H1 (cell line): Measurements from ENCODE around the gene CLPSL2. TPM values are rescaled to one million over a fixed set of nuclear protein-coding genes. Genes with fewer than 3 reads are reported as not detected.

ENCODE experiments used
- MAFK ChIP-seq: IDR thresholded peaks from 2 replicates; pipeline ENCODE4 v1.6.1; 2012; ENCODE audit warnings: low read depth, mild to moderate bottlenecking, improper control_type of control experiment, low read length
- NRF1 ChIP-seq: IDR thresholded peaks from 2 replicates; pipeline ENCODE4 v1.6.1; 2011; ENCODE audit warnings: mild to moderate bottlenecking, low read depth, low read length, improper control_type of control experiment
- SIRT6 ChIP-seq: IDR thresholded peaks from one replicate; pipeline ENCODE4 v1.7.1; 2012; ENCODE audit warnings: low read length, inconsistent platforms
- SP1 ChIP-seq: IDR thresholded peaks from 2 replicates; pipeline ENCODE4 v1.6.1; 2011; ENCODE audit warnings: low read depth, low read length
- polyA plus RNA-seq, 7 experiments: library from polyadenylated mRNA; depleted of rRNA in 3 of 7; stranded (reverse) in 5 of 7; unstranded in 2 of 7; fragments of >200 nt in 5 of 7; fragments of 200-250 nt in 2 of 7; gene quantifications; 1 replicate in 5 of 7; 2 replicates in 1 of 7; 4 replicates in 1 of 7; pipeline versions ENCODE4 v1.2.1 to v1.2.3, GENCODE V29; 2011 to 2013; ENCODE audit warnings: missing spikeins in 2 of 7, mixed read lengths in 2 of 7
- total RNA-seq: library from RNA; stranded (reverse); fragmentation: NEBNext Ultra II Directional; extraction: Animal tissue kit (Norgen Biotek cat#: 25700); gene quantifications from 2 replicates; pipeline ENCODE4 v1.2.1, GENCODE V29; 2021

The CLPSL2 gene
- total and polyA plus RNA-seq, 2 of the 8 experiments (the other 6 are each of a cell fraction or from before 2014, with no cell fraction given), result 1.4 to 3.4 TPM

- TF ChIP-seq SIRT6 (no peak), SP1 (no peak), MAFK (no peak), NRF1 (no peak)
Measured at GRCh38 chr6:35727231-35727934, 49.0 kb upstream of the CLPSL2 start (continued).
